OCI-LY1 (cell line): ENCODE data around the gene CCL26.
"Not testable (repeated sequence)": the region's sequence is repeated elsewhere in the genome, so short reads cannot be mapped to it uniquely, and the experiment has no call there.

Source experiments
- H2AFZ ChIP-seq: fragments of 200-600 bp; sonication (generic), shearing (Covaris generic); 2 replicates; pipeline ENCODE4 v1.6.0; 2014; ENCODE audit warnings: antibody characterized with exemption, mild to moderate bottlenecking, low read length
- H3F3A ChIP-seq: fragments of 200-600 bp; sonication (generic), shearing (Covaris generic); 2 replicates; pipeline ENCODE4 v1.6.0; 2014; ENCODE audit warnings: mild to moderate bottlenecking, antibody characterized with exemption, low read length, moderate library complexity; ENCODE audit not compliant: insufficient read depth
- H3K27ac ChIP-seq: fragments of 200-600 bp; sonication (generic); 2 replicates; pipeline ENCODE4 v1.5.1; 2014; ENCODE audit warnings: low read length, mixed run types, mild to moderate bottlenecking, low read depth; ENCODE audit not compliant: poor library complexity, severe bottlenecking
- H3K27me3 ChIP-seq: fragments of 200-600 bp; sonication (generic); 2 replicates; pipeline ENCODE4 v1.6.0; 2014; ENCODE audit warnings: antibody characterized with exemption, mild to moderate bottlenecking, low read length, moderate library complexity; ENCODE audit not compliant: insufficient read depth
- H3K36me3 ChIP-seq: fragments of 200-600 bp; sonication (generic); 2 replicates; pipeline ENCODE4 v1.6.1; 2014; ENCODE audit warnings: mild to moderate bottlenecking, antibody characterized with exemption, low read length, moderate library complexity, mixed read lengths; ENCODE audit not compliant: insufficient read depth
- H3K4me1 ChIP-seq: fragments of 200-600 bp; sonication (generic); 2 replicates; pipeline ENCODE4 v1.5.1; 2014; ENCODE audit warnings: mild to moderate bottlenecking, low read length, moderate library complexity; ENCODE audit not compliant: insufficient read depth, severe bottlenecking
- H3K4me2 ChIP-seq: fragments of 200-600 bp; sonication (generic), shearing (Covaris generic); 2 replicates; pipeline ENCODE4 v1.6.1; 2014; ENCODE audit warnings: low read length
- H3K4me3 ChIP-seq: fragments of 200-600 bp; sonication (generic); 2 replicates; pipeline ENCODE4 v1.5.1; 2014; ENCODE audit warnings: low read length, low read depth, mild to moderate bottlenecking, mixed read lengths; ENCODE audit not compliant: poor library complexity, severe bottlenecking
- H3K79me2 ChIP-seq: fragments of 200-600 bp; shearing (Covaris generic); 2 replicates; pipeline ENCODE4 v1.6.1; 2016; ENCODE audit warnings: mixed run types, low read length, mixed read lengths; ENCODE audit not compliant: insufficient read depth
- H3K9ac ChIP-seq: fragments of 200-600 bp; sonication (generic), shearing (Covaris generic); 2 replicates; pipeline ENCODE4 v1.6.1; 2014; ENCODE audit warnings: mild to moderate bottlenecking, low read length, mixed read lengths
- H3K9me2 ChIP-seq: fragments of 200-600 bp; sonication (generic), shearing (Covaris generic); 2 replicates; pipeline ENCODE4 v1.6.1; 2014; ENCODE audit warnings: low read depth, mild to moderate bottlenecking, low read length, mixed read lengths
- H3K9me3 ChIP-seq: fragments of 200-600 bp; shearing (Covaris generic); 2 replicates; pipeline ENCODE4 v1.6.1; 2014; ENCODE audit warnings: low read length, mixed read lengths
- H4K20me1 ChIP-seq: fragments of 200-600 bp; sonication (generic), shearing (Covaris generic); 2 replicates; pipeline ENCODE4 v1.6.0; 2016; ENCODE audit warnings: mild to moderate bottlenecking, low read length; ENCODE audit not compliant: insufficient read depth
- CTCF ChIP-seq: fragments of 200-600 bp; sonication (generic), shearing (Covaris generic); IDR thresholded peaks from 2 replicates; pipeline ENCODE4 v1.5.1; 2017; ENCODE audit warnings: mild to moderate bottlenecking, antibody characterized with exemption, low read length, moderate library complexity, mixed read lengths
- EZH2 ChIP-seq: fragments of 200-600 bp; sonication (generic), shearing (Covaris generic); IDR thresholded peaks from 2 replicates; pipeline ENCODE4 v1.8.0; 2017; ENCODE audit warnings: borderline replicate concordance, mixed run types, mild to moderate bottlenecking, antibody characterized with exemption, low read length, moderate library complexity, mixed read lengths

The CCL26 gene

DNA sequence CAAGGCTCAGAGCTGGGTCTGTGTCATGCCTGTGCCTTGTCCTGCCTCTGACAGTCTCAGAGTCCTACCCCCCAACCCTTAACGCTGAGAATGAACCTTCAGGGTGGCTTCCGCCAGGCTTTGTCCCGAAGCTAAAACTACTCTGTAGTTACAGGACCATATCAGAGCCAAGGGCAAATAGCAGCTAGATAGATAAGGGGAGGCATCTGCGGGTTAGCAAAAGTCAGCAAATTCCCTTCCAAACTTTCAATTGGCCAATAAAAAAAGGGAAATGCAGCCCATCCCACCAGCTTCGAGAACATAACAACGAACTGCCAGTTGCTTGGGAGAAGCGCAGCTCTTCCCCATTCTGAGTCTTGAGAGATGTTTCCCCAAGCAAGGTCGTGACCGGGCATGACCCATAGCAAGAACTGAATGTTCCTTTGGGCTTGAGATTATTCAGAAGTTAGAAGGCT lies 23.8 kb upstream of the CCL26 start:
- Histone ChIP-seq H4K20me1 (no peaks in the 10 kb centered on the region), H3K79me2 (no peaks in the 10 kb centered on the region), H3K4me2 (no peak overlapping the region), H3K4me3 (no peak overlapping the region), H3K9ac (no peak overlapping the region), H3F3A (no peaks in the 10 kb centered on the region), H3K36me3 (no peaks in the 10 kb centered on the region), H3K4me1 (no peaks in the 10 kb centered on the region), H3K27me3 (0 out of 2 replicates have a peak, but pooled peaks cover 4% of the 10 kb centered on the region), H2AFZ (no peak overlapping the region), H3K9me3 (no peaks in the 10 kb centered on the region), H3K27ac (no peak overlapping the region), H3K9me2 (no peaks in the 10 kb centered on the region)
- TF ChIP-seq CTCF (no peak), EZH2 (no peak)

- Histone ChIP-seq H3K9me2 (no peaks in the 10 kb centered on the region), H3K4me3 (no peak overlapping the region), H3F3A (no peaks in the 10 kb centered on the region), H3K27me3 (peaks cover 4% of the 10 kb centered on the region; the same call in 1 of the 2 replicates), H3K9ac (no peak overlapping the region), H3K36me3 (no peaks in the 10 kb centered on the region), H3K27ac (no peak overlapping the region), H3K4me2 (no peak overlapping the region), H3K9me3 (no peaks in the 10 kb centered on the region), H3K79me2 (no peaks in the 10 kb centered on the region), H3K4me1 (no peaks in the 10 kb centered on the region), H2AFZ (no peak overlapping the region), H4K20me1 (no peaks in the 10 kb centered on the region)
- TF ChIP-seq CTCF (no peak), EZH2 (no peak)
Measured at GRCh38 chr7:75793676-75794075, 21.7 kb upstream of the CCL26 start.

- not testable (repeated sequence) for H3K4me2 ChIP-seq, H3K36me3 ChIP-seq, H3K27ac ChIP-seq, H3K4me1 ChIP-seq, H3K79me2 ChIP-seq, H3K9me2 ChIP-seq, H3K9ac ChIP-seq, H3K4me3 ChIP-seq, H4K20me1 ChIP-seq, H3K9me3 ChIP-seq, H3F3A ChIP-seq, H3K27me3 ChIP-seq, H2AFZ ChIP-seq
Measured at GRCh38 chr7:75792567-75792966, 20.6 kb upstream of the CCL26 start.

- Histone ChIP-seq H3K4me3 (no peak overlapping the region), H2AFZ (no peak overlapping the region), H3K36me3 (no peaks in the 10 kb centered on the region), H3K9ac (no peak overlapping the region), H3K9me3 (no peaks in the 10 kb centered on the region), H3K4me1 (no peaks in the 10 kb centered on the region), H3K9me2 (no peaks in the 10 kb centered on the region), H3K79me2 (no peaks in the 10 kb centered on the region), H3K27ac (no peak overlapping the region), H3K4me2 (no peak overlapping the region), H4K20me1 (no peaks in the 10 kb centered on the region), H3F3A (no peaks in the 10 kb centered on the region), H3K27me3 (no peaks in the 10 kb centered on the region; the same call in 1 of the 2 replicates)
- TF ChIP-seq EZH2 (no peak), CTCF (no peak)
Measured at GRCh38 chr7:75789361-75789924, 17.4 kb upstream of the CCL26 start.

GRCh38 chr7:75788154-75788847 lies 16.3 kb upstream of the CCL26 start:
- not testable (repeated sequence) for H3K4me2 ChIP-seq, H3K27me3 ChIP-seq, H3F3A ChIP-seq, H3K4me3 ChIP-seq, H4K20me1 ChIP-seq, H3K9me3 ChIP-seq, H3K9me2 ChIP-seq, H3K79me2 ChIP-seq, H3K4me1 ChIP-seq, H3K9ac ChIP-seq, H3K27ac ChIP-seq, H2AFZ ChIP-seq, H3K36me3 ChIP-seq
